Fibroblast of upper back skin (primary cell): ENCODE measurements around the gene SPOCK1.
A peak's percentile ranks its signal among the peaks of the same experiment; 100 is the strongest.
"Not testable (repeated sequence)": the region's sequence is repeated elsewhere in the genome, so short reads cannot be mapped to it uniquely, and the experiment has no call there.

Experiments used
- DNase-seq: peaks from one replicate; pipeline ENCODE4 v3.0.0-alpha.2; 2013

Gene SPOCK1

GRCh38 chr5:137393196-137393993 lies 105.7 kb downstream of the SPOCK1 start:
- no peak for DNase-seq

DNA sequence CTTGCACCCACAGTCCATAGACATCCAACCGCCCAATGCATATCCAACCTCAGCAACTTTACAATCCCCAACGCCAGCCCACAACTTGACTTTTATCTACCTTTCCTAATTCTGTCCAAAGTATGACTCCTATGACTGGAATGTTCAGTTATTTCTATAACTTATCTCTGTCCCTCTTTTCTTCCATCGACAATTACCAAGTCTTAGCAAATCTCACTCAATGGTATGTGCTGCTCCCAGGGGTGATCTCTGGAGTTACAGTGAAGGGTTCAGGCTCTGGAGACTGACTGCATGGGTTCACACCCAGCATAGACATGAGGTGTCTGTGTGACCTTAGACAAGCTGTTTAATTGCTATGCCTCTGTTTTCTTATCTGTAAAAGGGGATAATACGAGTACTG lies 106.9 kb downstream of the SPOCK1 start:
- DNase-seq, result peak; percentile 13

GRCh38 chr5:137391044-137391443 lies 108.1 kb downstream of the SPOCK1 start:
- not testable (repeated sequence) for DNase-seq

- DNase-seq, result no peak
Observed at GRCh38 chr5:137389042-137389441, 110.1 kb downstream of the SPOCK1 start.

GRCh38 chr5:137385064-137385463 lies 114.1 kb downstream of the SPOCK1 start:
- DNase-seq, result no peak

DNA sequence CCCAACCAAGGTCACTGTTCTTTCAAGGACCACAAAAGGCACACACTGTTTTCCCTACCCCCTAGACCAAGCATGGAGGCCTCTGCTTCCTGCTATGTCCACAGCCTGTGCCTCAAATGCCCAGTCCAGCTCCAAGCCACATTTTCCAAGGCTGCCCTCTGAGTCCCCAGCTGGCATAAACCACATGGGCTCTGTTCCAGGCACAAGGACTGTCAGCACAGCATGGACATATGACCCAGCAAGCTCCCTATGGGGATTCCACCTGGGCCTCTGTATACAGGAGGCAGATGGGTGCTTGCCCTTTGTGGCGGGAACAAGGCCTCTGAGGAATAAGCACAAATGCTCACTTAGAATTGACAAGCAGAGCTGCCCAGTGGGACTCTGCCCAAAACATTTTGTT lies 115.2 kb downstream of the SPOCK1 start:
- no peak for DNase-seq

DNA sequence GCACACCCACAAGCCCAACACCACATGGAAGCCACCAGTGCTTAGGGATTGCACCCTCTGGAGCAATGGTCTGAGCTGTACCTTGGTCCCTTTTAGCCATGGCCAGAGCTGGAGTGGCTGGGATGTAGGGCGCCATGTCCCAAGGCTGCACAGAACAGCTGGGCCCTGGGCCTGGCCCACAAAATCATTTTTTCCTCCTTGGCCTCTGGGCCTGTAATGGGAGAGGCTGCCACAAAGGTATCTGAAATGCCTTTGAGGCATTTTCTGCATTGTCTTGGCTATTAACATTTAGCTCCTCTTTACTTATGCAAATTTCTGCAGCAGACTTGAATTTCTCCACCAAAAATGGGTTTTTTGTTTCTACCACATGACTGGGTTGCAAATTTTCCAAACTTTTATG lies 117.6 kb downstream of the SPOCK1 start:
- DNase-seq, result no peak

DNA sequence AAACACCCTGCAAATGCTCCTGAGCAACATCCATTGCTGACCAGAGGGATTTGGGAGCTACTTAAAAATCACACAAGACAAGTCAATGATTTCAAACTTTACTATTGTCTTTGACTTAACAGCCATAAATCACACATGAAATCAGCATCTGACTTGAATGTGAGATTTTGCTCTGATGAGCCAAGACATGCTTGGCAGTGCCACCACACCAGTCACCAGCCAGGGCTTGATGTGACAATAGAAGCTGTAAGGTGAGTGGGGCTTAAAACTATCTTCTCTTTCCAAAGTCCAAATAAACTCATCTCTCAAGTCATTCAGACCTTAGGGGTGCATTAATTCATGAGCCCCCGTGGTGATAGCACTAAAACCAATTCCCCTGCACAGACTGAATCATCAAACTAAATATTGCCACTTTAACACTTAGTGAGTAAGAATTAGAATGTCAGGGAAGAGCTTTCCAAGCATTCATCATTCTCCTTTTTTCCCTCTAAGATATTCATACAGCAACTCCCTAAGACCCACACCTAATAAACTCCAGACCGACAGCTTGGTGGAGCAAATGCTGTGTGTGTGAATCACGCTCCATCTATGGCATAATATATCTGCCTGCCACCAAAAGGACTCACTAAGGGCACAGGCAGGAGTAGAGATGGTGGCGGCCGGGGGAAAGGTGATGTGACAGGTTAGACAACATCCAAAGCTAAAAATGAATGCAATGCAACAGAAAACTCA lies 119.4 kb downstream of the SPOCK1 start:
- peak; percentile 12 for DNase-seq

DNA sequence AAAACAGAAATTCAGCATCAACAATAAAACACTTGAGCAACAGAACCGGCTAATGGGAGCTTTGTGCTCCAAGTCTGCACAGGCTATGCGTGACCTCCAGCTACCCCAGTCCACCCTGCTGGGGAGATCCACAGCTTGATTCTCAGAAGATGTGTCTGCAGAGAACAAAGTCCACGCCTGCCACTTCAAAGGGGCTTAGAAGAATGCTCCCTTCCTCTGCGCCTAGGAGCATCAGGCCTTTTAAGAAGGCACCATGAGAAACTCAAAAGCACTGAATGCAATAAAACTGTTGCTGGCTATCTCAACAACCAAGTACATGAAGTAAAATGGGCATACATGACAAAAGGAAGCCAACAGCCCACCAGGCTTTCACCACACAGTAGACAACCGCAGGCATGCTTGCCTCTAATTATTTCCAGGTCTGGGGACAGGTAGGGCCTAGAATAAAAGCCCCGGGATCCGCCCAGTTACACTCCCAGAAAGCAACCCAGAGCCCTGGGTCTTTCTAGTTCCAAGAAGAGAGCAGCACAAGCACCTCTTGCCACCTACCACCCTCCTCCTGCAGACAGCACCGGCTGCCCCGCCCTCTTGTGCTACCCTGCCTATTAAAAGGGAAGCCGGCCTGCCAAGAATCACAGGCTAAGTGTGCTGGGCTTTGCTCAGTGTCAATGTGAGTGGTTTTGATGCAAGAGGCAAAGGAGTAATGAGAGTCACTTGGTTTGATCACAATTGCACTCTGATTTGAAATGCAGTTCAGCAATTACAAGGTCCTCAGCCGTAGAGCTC lies 123.2 kb downstream of the SPOCK1 start:
- no peak for DNase-seq

- DNase-seq, result no peak
Observed at GRCh38 chr5:137374110-137374714, 124.9 kb downstream of the SPOCK1 start.

- peak; percentile 45 for DNase-seq
Observed at GRCh38 chr5:137372773-137373160, 126.4 kb downstream of the SPOCK1 start.

- no peak for DNase-seq
Observed at GRCh38 chr5:137372016-137372772, 126.9 kb downstream of the SPOCK1 start.

DNA sequence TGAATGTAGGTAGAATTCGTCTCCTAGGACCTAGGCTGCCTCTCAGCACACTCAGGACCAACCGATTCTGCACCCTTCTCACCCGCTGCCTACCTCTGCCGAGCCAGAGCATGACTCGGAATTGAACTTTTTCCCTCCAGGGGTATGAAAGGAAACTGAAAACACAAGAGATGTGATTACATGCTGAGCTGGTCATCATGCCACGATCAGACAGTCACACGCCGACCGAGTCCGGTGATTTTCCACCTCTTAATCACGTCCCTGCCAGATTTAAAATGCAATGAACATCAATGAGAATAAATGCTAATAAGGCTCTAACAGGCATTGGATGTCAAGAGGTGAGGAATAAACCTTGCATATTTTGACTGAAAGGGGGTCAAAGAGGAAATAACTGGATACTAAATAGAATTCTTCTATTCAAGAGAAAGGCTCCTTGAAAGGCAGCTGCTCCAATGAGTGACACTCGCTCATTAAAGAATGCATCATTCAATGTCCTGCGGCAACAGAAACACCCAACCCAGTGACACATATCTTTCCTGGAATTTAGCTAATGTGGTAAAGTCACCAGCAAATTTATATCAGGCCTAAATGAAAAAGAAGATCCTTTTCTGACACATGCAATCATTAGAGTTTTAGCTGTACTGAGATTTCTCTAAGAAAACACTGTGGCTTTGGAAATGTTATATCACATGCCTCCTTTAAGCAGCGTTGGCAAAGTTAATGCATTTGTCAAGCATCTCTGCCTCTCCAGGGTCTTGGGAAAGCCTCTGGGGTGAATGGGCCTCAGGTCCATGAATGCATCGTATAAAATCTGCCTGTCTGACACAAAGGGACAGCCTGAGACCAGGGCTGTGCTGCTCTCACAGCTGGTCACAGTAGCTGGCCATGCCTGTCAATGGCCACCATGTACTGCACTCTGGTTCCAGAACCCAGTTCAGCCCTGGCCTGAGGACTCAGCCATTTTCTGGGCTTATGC lies 128.7 kb downstream of the SPOCK1 start:
- peak; percentile 12 for DNase-seq

- DNase-seq, result no peak
Observed at GRCh38 chr5:137368651-137369050, 130.5 kb downstream of the SPOCK1 start.

- no peak for DNase-seq
Observed at GRCh38 chr5:137367951-137368350, 131.2 kb downstream of the SPOCK1 start.

GRCh38 chr5:137366526-137366925 lies 132.6 kb downstream of the SPOCK1 start:
- peak; percentile 41 for DNase-seq

DNA sequence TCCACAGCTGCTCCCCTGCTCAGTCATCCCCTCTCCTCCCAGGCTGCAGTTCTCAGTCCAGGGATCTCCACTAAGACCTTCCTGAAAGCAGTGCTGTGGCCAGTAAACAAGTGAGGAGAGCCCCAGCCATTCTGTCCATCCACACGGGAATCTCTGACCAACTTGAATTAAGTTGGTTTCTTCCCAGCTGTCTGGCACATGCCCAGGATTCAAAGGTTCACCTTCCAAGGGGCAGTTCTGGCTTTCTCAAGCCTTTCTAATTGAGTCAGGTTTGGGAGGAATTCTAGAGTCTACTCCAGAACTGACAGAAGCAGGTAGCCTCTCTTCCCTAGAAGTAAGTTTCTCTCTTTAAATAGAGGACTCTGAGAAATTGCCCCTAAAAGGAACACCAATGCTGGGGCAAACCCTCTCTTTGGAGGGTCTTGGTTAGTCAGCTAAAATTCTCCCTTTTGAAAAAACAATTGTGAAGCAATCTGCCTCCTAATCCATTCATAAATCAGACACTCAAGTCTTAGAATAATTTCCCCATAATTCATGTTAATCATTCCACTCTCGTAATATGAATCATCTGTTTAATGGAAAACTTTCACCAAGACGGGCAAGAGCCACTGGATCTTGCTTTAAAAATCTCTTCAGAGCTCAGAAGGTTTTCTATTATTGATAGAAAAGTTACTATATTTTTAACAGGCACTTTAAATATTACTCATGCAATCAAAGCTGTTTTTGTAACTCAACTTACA lies 133.8 kb downstream of the SPOCK1 start:
- DNase-seq, result peak; percentile 49

DNA sequence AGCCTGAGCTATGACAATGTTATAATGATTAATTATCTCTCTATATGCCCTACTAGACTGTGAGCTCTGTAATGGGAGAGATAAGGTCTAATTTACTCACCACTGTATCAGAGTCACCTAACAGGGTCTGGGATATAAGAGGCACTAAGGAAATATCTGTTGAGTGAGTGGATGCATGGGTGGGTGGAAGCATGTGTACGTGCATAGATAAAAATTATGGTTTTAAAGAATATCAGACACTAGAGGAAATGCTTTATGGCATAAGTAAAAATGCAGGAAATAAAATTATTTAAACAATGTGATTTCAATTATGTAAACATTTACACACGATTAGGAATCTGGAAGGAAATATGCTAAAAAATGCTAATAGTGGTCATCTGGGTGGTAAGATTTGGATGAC lies 137.8 kb downstream of the SPOCK1 start:
- DNase-seq, result peak; percentile 53

- peak; percentile 48 for DNase-seq
Observed at GRCh38 chr5:137360607-137361006, 138.5 kb downstream of the SPOCK1 start.

DNA sequence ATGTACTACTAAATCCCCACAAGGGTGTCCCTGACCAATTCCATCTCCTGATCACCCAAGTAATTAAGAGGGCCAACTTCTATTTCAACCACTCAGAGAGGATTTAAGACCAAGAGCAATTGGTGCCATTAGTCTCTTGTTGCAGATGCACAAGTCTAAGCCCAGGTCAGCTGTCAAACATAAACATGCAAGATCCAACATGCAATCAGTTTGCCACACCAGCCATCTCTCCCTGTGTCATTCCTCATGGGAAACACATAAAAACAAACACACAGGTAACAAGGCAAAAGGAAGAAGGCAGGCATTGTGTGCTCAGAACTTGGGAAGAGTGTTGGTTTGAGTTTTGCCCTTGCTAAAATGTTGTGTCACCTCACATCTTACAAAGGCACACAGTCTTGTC lies 139.2 kb downstream of the SPOCK1 start:
- no peak for DNase-seq
